Parathyroid adenoma (tissue), 2 donors: ENCODE results near the gene PCNX2.

ENCODE experiments used
- H2AFZ ChIP-seq: fragments of 300-600 bp; sonication (generic); one replicate; pipeline ENCODE4 v1.7.0; 2017; ENCODE audit warnings: antibody characterized with exemption, mild to moderate bottlenecking
- H3K27ac ChIP-seq: fragments of 300-600 bp; sonication (generic); one replicate; pipeline ENCODE4 v1.7.0; 2017
- H3K27me3 ChIP-seq: fragments of 300-600 bp; sonication (generic); one replicate; pipeline ENCODE4 v1.7.0; 2017; ENCODE audit warnings: low read length; ENCODE audit not compliant: control insufficient read depth, insufficient read depth
- H3K36me3 ChIP-seq: fragments of 300-600 bp; sonication (generic); one replicate; pipeline ENCODE4 v1.7.0; 2017; ENCODE audit warnings: low read length; ENCODE audit not compliant: control insufficient read depth, insufficient read depth
- H3K4me1 ChIP-seq: fragments of 300-600 bp; sonication (generic); one replicate; pipeline ENCODE4 v1.7.0; 2017; ENCODE audit warnings: control low read depth
- H3K4me2 ChIP-seq: fragments of 300-600 bp; sonication (generic); one replicate; pipeline ENCODE4 v1.7.0; 2017; ENCODE audit warnings: low read length
- H3K4me3 ChIP-seq: fragments of 300-600 bp; sonication (generic); one replicate; pipeline ENCODE4 v1.7.0; 2017; ENCODE audit warnings: low read depth, low read length
- H3K79me2 ChIP-seq: fragments of 300-600 bp; sonication (generic); one replicate; pipeline ENCODE4 v1.7.0; 2017; ENCODE audit warnings: control low read depth
- H3K9ac ChIP-seq: fragments of 300-600 bp; sonication (generic); one replicate; pipeline ENCODE4 v1.7.0; 2017; ENCODE audit warnings: mild to moderate bottlenecking
- H3K9me3 ChIP-seq: fragments of 300-600 bp; sonication (generic); one replicate; pipeline ENCODE4 v1.7.0; 2017; ENCODE audit warnings: low read length; ENCODE audit not compliant: control insufficient read depth
- TF ChIP-seq, protein P1 (sequence below): fragments of 300-600 bp; sonication (generic); IDR thresholded peaks from one replicate; pipeline ENCODE4 v1.7.0; 2017; ENCODE audit warnings: antibody characterized with exemption, mild to moderate bottlenecking
- donor health status: primary hyperparathyroidism.

PCNX2 gene

DNA sequence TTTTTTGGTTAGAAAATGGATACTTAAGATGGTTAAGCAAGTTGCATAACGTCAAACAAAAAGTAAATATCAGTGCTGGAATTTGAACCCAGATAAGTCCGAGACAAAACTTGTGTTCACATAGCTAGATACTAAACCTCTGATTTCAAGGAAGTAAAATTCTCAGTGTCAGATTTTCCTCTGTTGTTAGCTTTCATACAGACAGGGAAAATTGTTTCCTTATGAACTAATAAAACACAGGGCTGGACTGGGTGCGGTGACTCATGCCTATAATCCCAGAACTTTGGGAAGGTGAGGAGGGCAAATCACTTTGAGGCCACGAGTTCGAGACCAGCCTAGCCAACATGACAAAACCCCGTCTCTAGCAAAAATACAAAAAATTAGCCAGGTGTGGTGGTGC lies 51.3 kb downstream of the PCNX2 start:
- Histone ChIP-seq H3K36me3 (no peaks in the 10 kb centered on the region), H3K9me3 (no peaks in the 10 kb centered on the region), H2AFZ (no peak overlapping the region), H3K27me3 (no peaks in the 10 kb centered on the region), H3K9ac (no peak overlapping the region), H3K4me1 (no peaks in the 10 kb centered on the region), H3K27ac (no peak overlapping the region), H3K4me3 (no peak overlapping the region), H3K4me2 (no peak overlapping the region), H3K79me2 (no peaks in the 10 kb centered on the region)
- TF ChIP-seq, protein P1, sequence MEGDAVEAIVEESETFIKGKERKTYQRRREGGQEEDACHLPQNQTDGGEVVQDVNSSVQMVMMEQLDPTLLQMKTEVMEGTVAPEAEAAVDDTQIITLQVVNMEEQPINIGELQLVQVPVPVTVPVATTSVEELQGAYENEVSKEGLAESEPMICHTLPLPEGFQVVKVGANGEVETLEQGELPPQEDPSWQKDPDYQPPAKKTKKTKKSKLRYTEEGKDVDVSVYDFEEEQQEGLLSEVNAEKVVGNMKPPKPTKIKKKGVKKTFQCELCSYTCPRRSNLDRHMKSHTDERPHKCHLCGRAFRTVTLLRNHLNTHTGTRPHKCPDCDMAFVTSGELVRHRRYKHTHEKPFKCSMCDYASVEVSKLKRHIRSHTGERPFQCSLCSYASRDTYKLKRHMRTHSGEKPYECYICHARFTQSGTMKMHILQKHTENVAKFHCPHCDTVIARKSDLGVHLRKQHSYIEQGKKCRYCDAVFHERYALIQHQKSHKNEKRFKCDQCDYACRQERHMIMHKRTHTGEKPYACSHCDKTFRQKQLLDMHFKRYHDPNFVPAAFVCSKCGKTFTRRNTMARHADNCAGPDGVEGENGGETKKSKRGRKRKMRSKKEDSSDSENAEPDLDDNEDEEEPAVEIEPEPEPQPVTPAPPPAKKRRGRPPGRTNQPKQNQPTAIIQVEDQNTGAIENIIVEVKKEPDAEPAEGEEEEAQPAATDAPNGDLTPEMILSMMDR, result no peak

DNA sequence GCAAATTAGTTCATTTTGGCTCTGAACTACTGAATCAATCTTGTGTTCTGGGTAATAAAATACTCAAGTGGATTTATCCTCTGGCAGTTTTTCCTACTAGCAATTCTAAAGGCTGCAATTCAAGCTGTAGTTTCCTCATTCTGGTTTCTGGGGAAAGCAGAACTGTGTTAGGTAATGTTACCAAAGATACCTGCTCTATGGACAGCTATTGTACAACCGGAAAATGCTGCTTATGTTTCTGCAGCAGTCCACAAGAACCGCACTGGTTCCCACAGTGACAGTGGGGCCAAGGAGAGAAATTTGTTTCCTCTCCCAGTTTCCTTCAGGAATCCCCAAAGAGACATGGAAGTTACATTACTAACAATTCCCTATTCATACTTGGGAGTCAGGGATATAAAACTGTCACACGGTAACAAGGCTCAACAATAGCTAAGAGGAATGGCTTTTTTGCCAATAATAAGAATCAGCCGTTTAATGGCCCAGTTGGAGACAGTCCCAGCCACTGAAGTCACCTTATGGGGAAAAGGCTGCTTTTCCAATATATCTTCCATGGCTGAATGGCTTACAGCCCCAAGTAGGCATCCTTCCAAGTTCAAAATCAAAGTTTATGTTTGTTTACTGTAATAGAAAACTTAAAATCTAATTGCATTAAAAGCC lies 52.6 kb downstream of the PCNX2 start:
- Histone ChIP-seq H3K79me2 (no peaks in the 10 kb centered on the region), H3K4me1 (no peaks in the 10 kb centered on the region), H3K27ac (no peak overlapping the region), H3K9me3 (no peaks in the 10 kb centered on the region), H3K4me3 (no peak overlapping the region), H2AFZ (no peak overlapping the region), H3K27me3 (no peaks in the 10 kb centered on the region), H3K9ac (no peak overlapping the region), H3K4me2 (no peak overlapping the region), H3K36me3 (no peaks in the 10 kb centered on the region)
- TF ChIP-seq, protein P1, result no peak

DNA sequence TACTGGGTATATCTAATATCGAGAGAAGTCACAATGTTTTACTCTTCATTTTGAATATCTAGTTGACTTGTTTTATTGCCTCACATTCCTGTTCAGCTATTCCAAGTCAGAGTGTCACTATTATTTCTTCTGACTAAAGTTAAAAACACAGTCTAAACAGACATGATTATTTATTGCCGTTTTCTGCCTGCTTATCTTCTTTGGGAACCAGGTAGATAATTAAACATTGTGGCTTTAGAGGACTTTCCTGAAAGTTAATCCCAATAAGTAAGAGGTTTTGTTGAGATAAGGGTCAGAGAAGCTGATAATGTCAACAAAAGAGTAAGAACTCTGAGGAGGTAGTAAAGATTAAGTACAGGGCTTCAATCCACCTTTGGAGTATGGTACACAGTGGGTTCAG lies 53.8 kb downstream of the PCNX2 start:
- Histone ChIP-seq H3K27ac (no peak overlapping the region), H3K9me3 (no peaks in the 10 kb centered on the region), H3K4me1 (no peaks in the 10 kb centered on the region), H2AFZ (no peak overlapping the region), H3K79me2 (no peaks in the 10 kb centered on the region), H3K36me3 (no peaks in the 10 kb centered on the region), H3K27me3 (no peaks in the 10 kb centered on the region), H3K9ac (no peak overlapping the region), H3K4me3 (no peak overlapping the region), H3K4me2 (no peak overlapping the region)
- TF ChIP-seq, protein P1, result no peak

DNA sequence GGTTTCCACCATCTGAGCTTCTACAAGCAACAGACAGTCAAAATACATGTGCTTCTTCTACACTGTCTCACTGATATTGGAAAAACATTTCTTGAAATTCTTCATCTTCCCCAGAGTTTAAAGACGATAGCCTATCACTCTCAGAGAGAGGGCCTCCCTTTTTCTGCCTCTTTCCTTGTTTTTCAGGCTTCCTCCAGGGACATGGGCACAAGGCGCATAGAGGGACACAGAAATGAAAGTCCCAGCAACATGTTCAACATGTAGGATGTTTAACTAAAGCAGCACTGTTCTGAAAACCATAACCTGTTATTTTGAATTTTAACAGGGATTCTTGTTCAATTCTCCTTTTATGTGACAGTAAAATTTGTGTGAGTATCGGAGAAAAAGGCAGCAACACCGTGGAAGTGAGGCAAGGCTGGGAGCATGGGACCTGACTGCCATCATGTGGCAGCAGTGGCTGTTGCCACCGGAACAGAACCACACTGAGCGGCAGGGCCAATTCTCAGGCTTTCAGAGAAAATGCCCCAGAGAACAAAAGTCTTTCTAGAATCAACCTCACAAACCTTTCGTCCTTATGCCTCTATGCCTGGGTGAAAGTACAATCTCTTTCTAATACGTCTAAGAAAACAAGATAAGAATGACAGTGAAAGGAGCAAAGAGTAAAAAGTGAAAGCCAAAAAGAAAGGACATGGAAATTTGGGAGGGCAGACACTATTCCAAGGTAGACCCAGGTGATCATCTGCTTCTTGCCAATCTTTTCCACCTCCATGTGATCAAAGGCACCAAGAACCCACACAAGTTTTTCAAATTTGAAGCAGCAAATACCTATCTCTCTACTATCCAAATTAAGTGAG lies 54.5 kb downstream of the PCNX2 start:
- H3K79me2 ChIP-seq, result no peaks in the 10 kb centered on the region
- no peaks in the 10 kb centered on the region for H3K36me3 ChIP-seq
- no peak overlapping the region for H3K9ac ChIP-seq
- no peaks in the 10 kb centered on the region for H3K9me3 ChIP-seq
- H3K27ac ChIP-seq, result no peak overlapping the region
- no peaks in the 10 kb centered on the region for H3K4me1 ChIP-seq
- no peak overlapping the region for H3K4me3 ChIP-seq
- H3K27me3 ChIP-seq, result no peaks in the 10 kb centered on the region
- H3K4me2 ChIP-seq, result no peak overlapping the region
- TF ChIP-seq, protein P1, result peak; percentile 29
- H2AFZ ChIP-seq, result no peak overlapping the region
